Right kidney (tissue), 1 donor: ENCODE data around the gene CNGB1.
"Not testable (repeated sequence)": the region's sequence is repeated elsewhere in the genome, so short reads cannot be mapped to it uniquely, and the experiment has no call there.

Experiments
- DNase-seq: peaks from one replicate; pipeline ENCODE4 v3.0.0-alpha.2; 2016

The CNGB1 gene

DNA sequence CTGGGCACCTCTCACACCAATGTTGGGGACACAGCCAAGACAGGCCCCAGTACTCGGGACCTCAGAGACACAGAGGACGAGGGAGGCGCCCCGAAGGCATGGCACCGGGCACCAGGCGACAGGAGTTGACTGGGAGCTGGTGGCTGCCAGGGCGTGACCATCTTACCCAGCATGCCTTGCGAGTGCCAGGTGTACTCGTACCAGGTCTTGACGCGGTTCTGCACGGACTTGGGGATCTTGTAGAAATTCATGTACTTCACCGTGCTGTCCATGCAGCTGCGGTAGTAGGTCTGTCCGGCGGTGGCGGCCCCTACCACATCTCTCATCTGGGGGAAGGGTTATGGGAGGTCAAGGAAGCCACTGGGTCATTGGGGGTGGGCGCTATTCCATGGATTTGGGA, 67.3 kb downstream of the CNGB1 start:
- DNase-seq: no peak

DNA sequence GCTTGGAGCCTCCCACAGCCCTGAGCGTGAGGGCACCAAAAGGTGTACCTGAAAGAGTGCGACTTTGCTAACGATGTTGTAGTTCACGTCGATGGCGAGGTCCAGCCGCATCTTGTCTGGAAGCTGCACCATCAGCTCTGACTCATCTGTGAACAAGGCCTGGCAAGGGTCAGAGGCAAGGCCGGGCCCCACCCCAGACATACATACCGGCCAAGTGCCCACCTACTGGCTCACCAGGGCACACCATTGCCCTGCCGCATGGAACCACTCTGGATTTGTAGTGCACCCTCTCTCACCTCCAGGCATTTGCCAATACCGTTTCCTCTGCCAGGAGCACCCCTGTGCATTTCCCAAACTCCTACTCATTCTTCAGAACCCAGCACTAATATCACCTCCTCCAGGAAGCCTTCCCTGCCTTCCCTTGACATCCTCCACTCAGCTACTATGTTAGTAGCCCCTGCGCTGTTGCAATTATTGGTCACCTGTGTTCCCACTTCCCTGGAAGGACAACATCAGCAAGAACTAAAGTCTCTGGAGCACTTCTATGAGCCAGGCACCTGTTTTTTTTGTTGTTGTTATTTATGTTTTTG, 69.4 kb downstream of the CNGB1 start:
- DNase-seq: no peak

DNA sequence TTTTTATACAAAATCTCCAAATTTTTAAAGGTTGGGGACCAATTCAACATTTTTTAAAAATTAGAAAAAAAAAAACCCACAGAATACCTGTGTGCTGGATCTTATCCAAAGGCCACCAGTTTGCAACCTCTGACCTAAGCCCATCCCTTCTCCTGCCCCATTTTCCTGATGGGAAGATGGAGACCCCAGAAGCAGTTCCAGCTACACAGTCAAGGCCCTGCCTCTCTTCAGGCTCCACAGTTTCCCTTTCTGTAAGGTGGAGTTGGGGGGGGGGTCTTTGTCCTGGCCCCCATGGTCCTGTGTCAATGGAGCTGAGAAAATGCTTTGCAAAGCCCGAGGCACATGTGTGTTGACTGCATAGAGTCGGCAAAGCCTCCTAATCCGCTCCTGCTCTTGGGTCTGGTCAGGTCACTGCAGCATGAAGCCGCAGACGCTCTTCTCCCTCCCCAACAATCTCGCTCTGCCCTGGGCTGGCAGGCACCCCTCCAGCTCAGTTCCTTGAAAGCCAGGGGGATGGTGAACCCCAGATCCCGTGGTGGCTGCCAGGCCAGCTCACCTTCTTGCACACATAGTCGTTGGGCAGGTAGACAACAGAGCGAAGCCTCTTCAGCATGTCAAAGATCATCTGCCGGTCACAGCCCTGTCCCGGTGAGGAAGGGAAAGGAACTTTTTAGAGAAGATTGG, 70.0 kb downstream of the CNGB1 start:
- no peak for DNase-seq

DNA sequence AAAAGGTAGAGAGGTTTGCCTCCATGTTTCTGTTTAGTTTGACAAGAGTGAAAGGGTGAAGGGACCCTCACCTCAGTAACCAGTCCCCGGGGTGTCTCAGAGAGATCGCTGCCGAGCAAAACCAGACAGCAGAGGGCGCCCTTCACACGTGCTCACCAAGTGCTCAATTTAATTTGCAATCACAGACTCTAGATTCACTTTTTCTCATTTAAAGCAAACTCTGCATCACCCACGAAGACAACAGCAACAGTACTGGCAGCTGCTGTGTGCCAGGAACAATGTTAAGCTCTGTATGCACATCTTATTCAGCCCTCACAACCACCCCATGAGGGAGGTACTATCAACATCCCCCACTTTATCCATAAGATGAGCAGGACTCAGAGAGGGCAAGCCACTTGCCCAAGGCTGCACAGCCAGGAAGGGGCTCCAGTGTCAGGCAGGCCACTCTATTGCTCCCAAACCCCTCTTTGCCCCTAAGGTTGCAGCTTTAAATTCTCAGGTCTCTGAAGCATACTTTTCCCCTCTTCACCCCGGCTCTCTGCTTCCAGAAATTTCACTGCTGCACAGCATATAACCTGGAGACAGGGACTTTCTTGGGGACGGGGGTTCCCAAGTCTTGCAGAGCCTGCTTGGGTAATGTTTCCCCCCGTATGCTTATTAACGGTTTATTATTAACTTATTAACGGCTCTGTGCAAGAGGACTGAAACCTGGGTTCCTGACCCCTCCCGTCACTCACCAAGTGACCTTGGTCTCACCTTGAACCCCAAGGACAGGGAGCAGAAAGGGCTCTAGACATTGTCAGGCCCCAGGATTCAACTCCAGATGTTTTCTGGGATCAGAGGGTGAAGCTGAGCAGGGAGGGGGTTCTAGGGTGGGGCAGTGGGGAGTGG, 70.9 kb downstream of the CNGB1 start:
- peak; percentile 42 for DNase-seq

DNA sequence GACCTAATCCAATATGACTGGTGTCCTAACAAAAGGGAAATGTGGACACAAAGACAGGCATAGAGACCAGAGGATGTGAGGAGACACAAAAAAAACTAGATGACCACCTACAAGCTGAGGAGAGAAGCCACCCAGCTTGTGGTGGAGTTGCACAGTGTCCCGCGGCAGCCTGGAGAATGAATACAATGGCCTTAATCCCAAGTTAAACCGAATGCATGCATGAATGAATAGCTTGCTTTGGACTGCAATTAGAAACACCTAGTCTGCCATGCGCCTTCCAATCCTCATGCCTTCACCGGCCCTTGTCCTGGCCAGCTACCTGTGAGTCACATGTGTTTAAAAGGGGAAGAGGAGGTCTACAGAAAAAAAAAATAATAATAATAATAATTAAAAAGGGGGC, 72.0 kb downstream of the CNGB1 start:
- no peak for DNase-seq

DNA sequence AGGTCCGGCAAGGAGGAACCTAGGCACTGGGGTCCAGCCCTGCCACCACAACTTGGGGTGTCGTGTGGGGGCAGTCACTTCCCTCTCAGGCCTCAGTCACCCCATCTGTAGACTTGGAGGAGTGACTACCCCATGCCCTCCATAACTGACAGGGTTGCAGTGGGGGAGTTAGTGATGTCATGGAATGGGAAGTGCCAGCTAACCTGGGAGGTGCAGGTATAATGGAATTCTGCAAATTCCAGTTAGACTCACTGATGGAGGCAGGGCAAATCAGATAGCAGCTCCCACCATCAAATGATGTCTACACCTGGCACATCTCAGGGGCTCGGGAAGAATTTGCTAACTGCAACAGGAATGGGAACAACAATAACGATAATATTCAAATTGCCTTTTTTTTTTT, 72.9 kb downstream of the CNGB1 start:
- DNase-seq: no peak

DNA sequence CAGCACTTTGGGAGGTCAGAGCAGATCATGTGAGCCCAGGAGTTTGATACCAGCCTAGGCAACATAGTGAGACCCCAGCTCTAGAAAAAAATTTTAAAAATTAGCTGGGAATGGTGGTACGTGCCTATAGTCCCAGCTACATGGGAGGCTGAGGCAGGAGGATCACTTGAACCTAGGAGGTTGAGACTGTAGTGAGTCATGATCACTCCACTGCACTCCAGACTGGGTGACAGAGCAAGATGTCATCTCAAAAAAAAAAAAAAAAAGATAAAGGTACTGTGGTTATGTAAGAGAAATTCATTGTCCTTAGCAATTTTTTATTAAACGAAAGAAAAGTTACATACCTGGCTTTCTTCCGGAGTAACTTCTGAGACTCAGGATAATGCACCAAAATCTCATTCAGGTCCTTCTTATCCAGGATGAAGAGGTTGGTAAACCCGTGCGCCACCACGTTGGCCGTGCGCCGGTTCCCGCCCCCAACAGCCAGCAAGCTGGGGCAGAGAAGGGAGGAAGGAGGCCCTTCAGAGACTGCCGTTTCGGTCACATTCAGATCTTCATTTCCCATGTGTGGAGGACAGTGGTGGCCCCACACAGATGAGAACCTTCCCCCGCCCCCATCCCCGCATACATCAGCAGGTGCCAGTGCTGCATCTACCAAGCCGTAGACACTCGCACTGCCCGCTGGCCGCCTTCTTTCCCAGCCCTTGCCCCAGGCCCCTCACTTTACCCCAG, 73.7 kb downstream of the CNGB1 start:
- DNase-seq: no peak

DNA sequence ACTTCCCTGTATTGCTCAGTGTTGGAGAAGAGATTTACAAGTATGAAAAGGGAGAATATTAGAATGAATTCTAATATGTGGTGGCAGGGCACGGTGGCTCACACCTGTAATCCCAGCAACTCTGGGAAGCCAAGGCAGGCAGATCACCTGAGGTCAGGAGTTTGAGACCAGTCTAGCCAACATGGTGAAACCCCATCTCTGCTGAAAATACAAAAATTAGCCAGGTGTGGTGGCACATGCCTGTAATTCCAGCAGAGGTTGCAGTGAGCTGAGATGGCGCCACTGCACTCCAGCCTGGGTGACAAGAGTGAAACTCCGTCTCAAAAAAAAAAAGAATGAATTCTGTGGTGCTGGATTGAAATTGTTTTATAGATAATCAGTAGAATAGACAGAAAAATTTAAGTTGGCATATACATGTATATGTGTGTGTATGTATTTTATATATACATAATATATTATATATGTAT, 75.8 kb downstream of the CNGB1 start:
- not testable (repeated sequence) for DNase-seq

DNA sequence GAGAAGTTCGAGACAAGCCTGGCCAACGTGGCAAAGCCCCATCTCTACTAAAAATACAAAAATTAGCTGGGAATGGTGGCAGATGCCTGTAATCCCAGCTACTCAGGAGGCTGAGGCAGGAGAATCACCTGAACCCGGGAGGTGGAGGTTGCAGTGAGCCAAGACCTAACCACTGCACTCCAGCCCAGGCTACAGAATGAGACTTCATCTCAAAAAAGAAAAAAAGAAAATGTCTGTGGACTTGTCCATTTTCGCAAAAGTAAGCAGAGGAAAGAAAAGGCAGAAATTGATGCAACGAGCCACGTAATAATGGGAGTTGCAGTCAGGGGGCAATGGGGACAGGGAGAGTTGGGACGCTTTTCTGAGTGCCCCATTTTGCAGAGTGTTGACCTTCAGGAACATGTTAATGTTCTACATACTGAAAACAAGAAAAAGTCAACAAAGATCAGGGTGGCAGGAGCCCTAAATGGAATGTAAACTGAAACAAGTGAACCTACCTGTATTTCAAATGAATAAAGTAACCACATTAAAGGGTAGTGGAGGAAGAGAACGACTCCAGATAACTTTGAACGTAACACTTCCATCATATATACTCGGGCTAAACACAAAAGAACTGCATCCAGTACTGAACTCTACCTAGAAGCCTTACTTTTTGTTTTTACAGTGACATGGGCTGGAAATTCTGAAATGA, 76.4 kb downstream of the CNGB1 start:
- no peak for DNase-seq

DNA sequence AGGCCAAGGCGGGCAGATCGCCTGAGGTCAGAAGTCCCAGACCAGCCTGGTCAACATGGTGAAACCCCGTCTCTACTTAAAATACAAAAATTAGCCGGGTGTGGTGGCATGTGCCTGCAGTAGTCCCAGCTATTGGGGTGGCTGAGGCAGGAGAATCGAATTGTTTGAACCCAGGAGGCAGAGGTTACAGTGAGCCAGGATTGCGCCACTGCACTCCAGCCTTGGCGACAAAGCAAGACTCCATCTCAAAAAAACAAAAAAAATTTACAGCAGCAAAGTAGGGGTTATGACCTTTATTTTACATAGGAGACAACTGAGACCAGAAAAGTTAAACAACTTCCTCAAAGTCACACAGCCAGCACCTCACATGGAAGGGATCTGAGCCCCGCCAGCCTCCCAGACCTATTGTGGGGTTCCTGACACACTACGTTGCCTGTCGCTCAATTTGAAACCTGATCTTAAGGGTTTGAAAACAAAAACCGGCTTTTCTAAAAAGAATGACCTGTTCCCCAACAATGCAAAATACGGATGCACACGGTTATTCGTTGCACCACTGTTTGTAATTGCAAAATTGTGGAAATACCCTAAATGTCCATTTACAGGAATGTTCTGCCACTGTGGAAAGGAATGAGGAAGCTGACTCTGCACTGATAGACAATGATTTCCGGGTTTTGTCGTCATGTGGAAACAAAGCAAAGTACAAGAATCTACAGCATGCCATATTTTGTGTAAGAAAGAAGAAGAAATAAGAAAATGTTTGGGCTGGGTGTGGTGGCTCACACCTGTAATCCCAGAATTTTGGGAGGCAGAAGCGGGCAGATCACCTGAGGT, 77.2 kb downstream of the CNGB1 start:
- DNase-seq: no peak

DNA sequence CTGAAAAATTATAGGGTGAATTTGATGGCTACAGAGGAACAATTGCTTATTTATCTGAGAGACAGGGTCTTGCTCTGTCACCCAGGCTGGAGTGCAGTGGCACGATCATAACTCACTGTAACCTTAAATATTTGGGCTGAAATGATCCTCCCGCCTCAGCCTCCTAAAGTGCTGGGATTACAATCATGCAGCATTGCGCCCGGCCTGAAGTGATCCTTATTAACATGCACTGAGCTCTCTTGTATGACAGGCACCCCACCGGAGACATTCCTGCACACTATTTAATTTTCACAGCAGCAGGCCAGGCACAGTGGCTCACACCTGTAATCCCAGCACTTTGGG, 77.7 kb downstream of the CNGB1 start:
- DNase-seq: no peak

DNA sequence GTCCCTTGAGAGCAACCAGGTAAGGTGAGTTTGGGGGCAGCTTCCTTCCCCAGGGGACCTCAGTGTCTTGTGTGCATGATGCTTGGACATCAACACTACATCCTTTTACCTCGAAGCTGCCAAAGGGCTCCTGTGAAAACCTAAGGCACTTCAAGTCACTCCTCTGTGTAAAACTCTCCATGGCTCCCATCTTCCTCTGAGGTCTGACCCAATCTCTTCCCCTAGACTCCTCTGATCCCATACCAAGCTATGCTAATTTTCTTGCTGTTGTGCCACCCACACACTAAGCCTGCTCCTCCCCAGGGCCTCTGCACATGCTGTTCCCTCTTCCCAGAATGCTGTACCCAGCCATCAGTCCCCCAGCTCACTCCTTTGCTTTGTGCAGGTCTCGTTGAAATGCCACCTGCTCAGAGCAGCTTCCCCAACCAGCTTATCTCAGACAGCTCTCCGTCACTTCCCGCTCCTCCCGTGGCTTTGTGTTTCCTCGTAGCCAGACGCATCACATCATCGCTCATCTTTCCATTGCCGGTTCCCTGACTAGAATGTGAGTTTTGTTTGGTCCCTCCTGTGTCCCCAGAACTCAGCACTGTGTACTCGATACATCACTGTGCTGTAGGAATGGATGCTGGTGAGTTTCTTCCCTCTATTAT, 78.4 kb downstream of the CNGB1 start:
- DNase-seq: no peak

DNA sequence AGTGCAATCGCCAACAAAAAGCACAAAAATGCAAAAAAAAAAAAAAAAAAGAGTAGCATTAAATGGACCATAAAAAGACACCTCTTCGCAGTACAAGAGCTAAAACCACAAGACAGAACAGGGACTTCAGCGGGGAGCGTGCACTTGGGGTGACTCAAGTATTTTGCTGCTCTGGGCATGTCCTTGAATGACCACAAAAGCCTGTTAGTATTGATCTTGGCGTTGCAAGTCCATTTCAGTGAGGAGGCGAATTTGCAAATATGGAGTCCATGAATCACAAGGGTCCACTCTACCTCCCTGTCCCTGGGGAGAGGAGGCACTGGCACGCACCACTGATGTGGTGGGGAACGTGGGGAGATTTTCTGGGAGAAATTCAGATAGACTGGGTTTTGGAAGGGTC, 78.9 kb downstream of the CNGB1 start:
- DNase-seq: no peak

DNA sequence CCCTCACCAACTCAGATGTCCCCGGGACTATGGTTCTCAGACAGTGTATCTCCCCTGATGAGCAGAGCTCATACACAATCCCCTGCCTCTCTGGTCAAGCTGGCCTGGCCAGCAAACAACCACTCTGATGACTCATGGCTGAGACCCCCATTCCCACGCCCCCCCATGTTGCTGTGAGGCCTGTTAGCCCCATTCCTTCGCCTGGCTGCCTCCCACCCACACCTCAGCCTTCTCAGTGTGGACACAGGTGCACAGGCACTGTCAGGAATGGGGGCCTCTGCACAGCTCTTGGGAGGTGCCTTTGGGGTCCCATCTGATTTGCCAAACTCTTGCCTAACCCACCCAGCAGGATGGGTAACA, 80.2 kb downstream of the CNGB1 start:
- DNase-seq: no peak

DNA sequence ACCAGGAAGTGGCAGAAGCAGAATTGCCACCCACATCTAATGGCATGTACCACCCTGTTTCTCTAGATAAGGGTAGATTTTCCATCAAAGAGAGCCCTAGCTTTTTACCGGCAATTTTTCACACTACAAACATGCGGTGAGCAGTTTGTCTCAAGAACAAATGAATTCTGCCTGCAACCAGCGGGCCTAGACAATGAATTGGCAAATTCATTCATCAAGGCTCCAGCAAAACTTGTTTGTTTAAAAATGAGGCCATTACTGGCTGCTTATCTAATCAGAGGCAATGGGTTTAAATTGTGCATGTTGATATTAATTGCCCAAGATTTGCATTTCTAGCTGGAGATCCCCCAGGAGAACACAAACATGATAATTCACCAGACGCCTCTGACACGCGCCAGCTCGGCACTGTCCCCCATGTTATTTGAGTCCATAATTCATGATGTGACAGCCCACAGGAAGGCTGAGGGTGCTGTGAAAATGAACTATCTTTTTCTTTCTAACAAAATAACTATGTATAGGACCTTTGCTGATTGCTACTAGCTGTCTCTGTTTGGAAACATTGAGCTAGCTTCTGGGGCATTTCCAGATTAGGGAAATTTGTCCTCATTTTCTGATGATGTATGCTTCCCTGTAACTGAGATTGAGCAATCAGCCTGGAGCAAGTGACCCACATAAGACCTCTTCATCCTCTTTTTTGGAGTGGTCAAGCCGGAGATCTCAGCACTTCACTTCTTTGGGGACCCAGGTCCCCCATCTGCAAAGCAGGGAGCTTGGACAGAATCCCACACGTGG, 80.8 kb downstream of the CNGB1 start:
- no peak for DNase-seq

DNA sequence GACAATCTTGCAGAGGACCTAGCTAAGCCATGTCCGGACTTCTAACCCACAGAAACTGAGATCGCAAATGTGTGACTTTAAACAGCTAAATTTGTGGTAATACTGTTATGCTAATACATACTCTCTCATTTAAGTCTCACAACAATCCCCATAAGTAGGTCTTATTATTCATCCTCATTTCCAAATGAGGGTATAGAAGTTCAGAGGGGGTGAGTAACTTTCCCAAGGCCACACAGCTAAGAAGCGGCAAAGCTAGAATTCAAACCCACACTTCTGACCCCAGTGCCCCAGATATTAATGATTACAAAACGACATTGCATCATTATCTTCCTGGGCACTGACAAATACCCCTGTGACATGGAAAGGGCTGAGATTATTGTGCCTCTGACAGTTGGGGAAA, 81.4 kb downstream of the CNGB1 start:
- no peak for DNase-seq

DNA sequence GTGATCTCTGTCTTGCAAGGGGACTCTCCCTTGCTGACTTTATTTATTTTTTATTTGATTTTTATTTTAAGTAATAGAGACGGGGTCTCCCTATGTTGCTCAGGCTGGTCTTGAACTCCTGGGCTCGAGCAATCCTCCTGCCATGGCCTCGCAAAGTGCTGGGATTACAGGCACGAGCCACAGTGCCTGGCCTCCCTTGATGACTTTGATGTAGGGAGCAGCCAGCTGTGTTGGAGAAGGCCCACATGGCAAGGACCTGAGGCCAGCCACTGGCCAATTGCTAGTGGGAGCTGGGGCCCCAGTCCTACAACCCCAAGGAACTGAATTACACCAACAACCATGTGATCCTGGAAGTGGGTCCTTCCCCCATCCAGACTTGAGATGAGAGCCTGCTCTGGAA, 81.8 kb downstream of the CNGB1 start:
- DNase-seq: no peak

DNA sequence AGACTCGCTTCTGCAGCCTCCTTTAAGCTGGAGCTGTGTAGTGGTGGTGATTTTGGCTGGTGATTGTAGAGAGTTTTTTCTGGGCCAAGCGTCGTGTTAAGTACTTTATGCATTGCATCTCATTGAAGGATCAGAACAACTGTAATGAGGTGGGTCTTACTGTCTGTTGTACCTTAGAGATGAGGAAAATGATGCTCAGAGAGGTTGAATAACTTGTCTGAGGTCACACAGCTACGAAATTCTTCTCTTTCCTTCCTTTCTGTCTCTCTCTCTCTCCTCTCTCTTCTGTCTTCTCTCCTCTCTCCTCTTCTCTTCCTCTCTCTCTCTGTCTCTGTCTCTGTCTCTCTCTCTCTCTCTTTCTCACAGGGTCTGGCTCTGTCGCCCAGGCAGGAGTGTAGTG, 82.8 kb downstream of the CNGB1 start:
- no peak for DNase-seq

DNA sequence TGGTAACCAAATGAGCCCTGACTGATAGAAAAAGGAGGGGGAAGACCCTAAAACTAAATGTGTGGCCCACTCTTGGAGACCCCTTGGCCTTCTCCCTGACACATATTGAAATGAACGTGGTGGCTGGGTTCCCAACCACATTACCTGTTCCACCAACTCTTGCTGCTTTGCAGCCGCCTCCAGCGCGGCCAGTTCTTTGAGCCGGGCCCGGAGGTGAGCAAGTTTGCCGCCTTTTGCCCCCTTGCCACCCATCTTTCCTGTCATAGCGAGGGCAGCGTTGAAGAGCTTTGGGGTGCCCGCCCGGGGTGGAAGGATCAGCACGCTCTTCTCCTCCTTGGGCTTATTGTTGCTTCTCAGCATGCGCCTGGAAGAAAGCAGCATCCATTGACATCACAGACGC, 83.2 kb downstream of the CNGB1 start:
- DNase-seq: no peak

DNA sequence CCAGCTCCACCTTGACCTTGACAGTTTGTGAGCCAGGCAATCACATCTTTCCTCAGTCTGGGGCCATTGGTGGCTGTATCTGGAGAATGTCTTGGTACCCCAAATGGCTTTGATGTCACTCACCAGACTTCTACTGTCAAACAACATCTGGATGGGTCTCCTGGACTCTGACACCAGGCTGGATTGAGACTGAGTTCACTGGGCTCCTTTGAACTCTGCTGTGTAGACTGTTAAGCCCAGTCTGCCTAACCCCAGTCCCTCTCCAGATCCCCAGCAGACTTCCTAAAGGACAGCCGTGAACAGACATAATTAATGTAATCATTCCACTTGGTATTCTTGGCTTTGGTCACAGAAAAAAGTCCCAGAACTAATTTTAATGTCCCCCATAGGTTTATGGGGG, 84.5 kb downstream of the CNGB1 start:
- no peak for DNase-seq
